ENCODE results near the gene NT5DC3.

NT5DC3 gene

GRCh38 chr12:103840876-103841689 is at the start of gene NT5DC3:
NT5DC3 (minus strand) TSS chr12:103841234; CDS start chr12:103841156, 78 bp downstream.
- TF ChIP-seq BACH2 (CRISPR knock-in tag; IDR thresholded peaks at IDR 0.05; ENCODE audit: borderline replicate concordance): no peak
- TF ChIP-seq ZNF70 (CRISPR knock-in tag; IDR thresholded peaks at IDR 0.05): peak; percentile 33; the same call in 1 of the 2 replicates
- TF ChIP-seq OSR1 (CRISPR knock-in tag; IDR thresholded peaks at IDR 0.05): no peak
- no peak for TF ChIP-seq TCF4 (CRISPR knock-in tag; IDR thresholded peaks at IDR 0.05; ENCODE audit: borderline replicate concordance)
- TF ChIP-seq CSDC2 (CRISPR knock-in tag; IDR thresholded peaks at IDR 0.05): no peak
- TF ChIP-seq POU6F1 (CRISPR knock-in tag; IDR thresholded peaks at IDR 0.05; ENCODE audit: borderline replicate concordance, low read depth): no peak
- TF ChIP-seq PPARA (CRISPR knock-in tag; IDR thresholded peaks at IDR 0.05; ENCODE audit: borderline replicate concordance): no peak
- TF ChIP-seq CREB5 (CRISPR knock-in tag; IDR thresholded peaks at IDR 0.05; ENCODE audit: low read depth): no peak
- no peak for TF ChIP-seq ZNF8 (CRISPR knock-in tag; IDR thresholded peaks at IDR 0.05)
- peak; percentile 50; the same call in 1 of the 2 replicates for TF ChIP-seq SNAI2 (CRISPR knock-in tag; IDR thresholded peaks at IDR 0.05)
- no peak for TF ChIP-seq CSRNP3 (CRISPR knock-in tag; IDR thresholded peaks at IDR 0.05)
- TF ChIP-seq TSHZ2 (CRISPR knock-in tag; IDR thresholded peaks at IDR 0.05): no peak
- TF ChIP-seq ZC3H10 (CRISPR knock-in tag; IDR thresholded peaks at IDR 0.05): no peak
- no peak for TF ChIP-seq ESRRG (CRISPR knock-in tag; IDR thresholded peaks at IDR 0.05)
- ATAC-seq: peak; percentile 89

- no peak; the same call in 2 of the 3 replicates for ATAC-seq
- TF ChIP-seq CSDC2 (CRISPR knock-in tag; IDR thresholded peaks at IDR 0.05) (no peak), ZNF565 (CRISPR knock-in tag; conservative IDR thresholded peaks at IDR 0.05; ENCODE audit: low read depth) (no peak), TOX (CRISPR knock-in tag; IDR thresholded peaks at IDR 0.05; ENCODE audit: borderline replicate concordance) (no peak), CSRNP3 (CRISPR knock-in tag; IDR thresholded peaks at IDR 0.05) (no peak), TSHZ2 (CRISPR knock-in tag; IDR thresholded peaks at IDR 0.05) (no peak), OSR1 (CRISPR knock-in tag; IDR thresholded peaks at IDR 0.05) (no peak), ZNF70 (CRISPR knock-in tag; IDR thresholded peaks at IDR 0.05) (no peak), POU6F1 (CRISPR knock-in tag; IDR thresholded peaks at IDR 0.05; ENCODE audit: borderline replicate concordance, low read depth) (no peak), ZC3H10 (CRISPR knock-in tag; IDR thresholded peaks at IDR 0.05) (no peak), BACH2 (CRISPR knock-in tag; IDR thresholded peaks at IDR 0.05; ENCODE audit: borderline replicate concordance) (no peak), ZFP3 (CRISPR knock-in tag; IDR thresholded peaks at IDR 0.05) (no peak), GLIS3 (CRISPR knock-in tag; IDR thresholded peaks at IDR 0.05) (no peak), PATZ1 (CRISPR knock-in tag; IDR thresholded peaks at IDR 0.05; ENCODE audit: borderline replicate concordance) (no peak), CREB5 (CRISPR knock-in tag; IDR thresholded peaks at IDR 0.05; ENCODE audit: low read depth) (no peak), ZFP30 (CRISPR knock-in tag; IDR thresholded peaks at IDR 0.05) (no peak), TCF4 (CRISPR knock-in tag; IDR thresholded peaks at IDR 0.05; ENCODE audit: borderline replicate concordance) (no peak)
Observed at GRCh38 chr12:103887738-103888137, 46.7 kb upstream of the NT5DC3 start.

All from SK-N-SH treated with all-trans-retinoic acid at 6 μM for 48 hours (cell line).